Naive thymus-derived CD4-positive, alpha-beta T cell (primary cell): Measurements from ENCODE around the gene DDX1. TPM values are rescaled to one million over a fixed set of nuclear protein-coding genes. Genes with fewer than 3 reads are reported as not detected.

Experiments
- ATAC-seq: fragments of 150-1000 bp; cut with Tn5 transposase; 2 replicates; pipeline ENCODE4 v1.10.0; 2021; ENCODE audit warnings: mild to moderate bottlenecking, moderate library complexity
- CTCF ChIA-PET: fragments of 350-600 bp; sonication (Branson Sonifier 250); formaldehyde crosslinking; loops from one replicate; lab custom pipeline; 2021; ENCODE audit warnings: antibody characterized with exemption; lab: Charles Lee
- POLR2A ChIA-PET: fragments of 350-600 bp; sonication (Branson Sonifier 250); formaldehyde crosslinking; loops from one replicate; lab custom pipeline; 2021; ENCODE audit warnings: antibody characterized with exemption, inconsistent platforms; lab: Charles Lee
- DNase-seq, 9 donors: peaks; one replicate each; pipeline versions ENCODE4 v3.0.0 to v3.0.0-alpha.2; 2020 to 2022; ENCODE audit warnings: mixed read lengths in 1 of 9
- H3K27ac ChIP-seq: one replicate; pipeline ENCODE4 v1.7.0; 2013; ENCODE audit warnings: mild to moderate bottlenecking, low read depth, low read length, moderate library complexity
- H3K27me3 ChIP-seq, 2 donors: one replicate each; pipeline ENCODE4 v1.7.0; 2013; ENCODE audit warnings: low read length in 2 of 2, mild to moderate bottlenecking in 2 of 2, moderate library complexity in 2 of 2; ENCODE audit not compliant: control insufficient read depth in 2 of 2, insufficient read depth in 2 of 2
- H3K36me3 ChIP-seq, 3 experiments: 1 replicate in 2 of 3; 2 replicates in 1 of 3; pipeline ENCODE4 v1.7.0; 2013; ENCODE audit warnings: low read length in 3 of 3, mild to moderate bottlenecking in 3 of 3, moderate library complexity in 1 of 3; ENCODE audit not compliant: insufficient read depth in 3 of 3, control insufficient read depth in 2 of 3
- H3K4me1 ChIP-seq, 2 donors: one replicate each; pipeline ENCODE4 v1.7.0; 2013; ENCODE audit warnings: low read length in 2 of 2, mild to moderate bottlenecking in 2 of 2, moderate library complexity in 1 of 2; ENCODE audit not compliant: control insufficient read depth in 2 of 2, insufficient read depth in 2 of 2
- H3K4me3 ChIP-seq: 2 replicates; pipeline ENCODE4 v1.7.0; 2013; ENCODE audit warnings: mild to moderate bottlenecking, low read length
- H3K9me3 ChIP-seq, 3 experiments: 1 replicate in 2 of 3; 2 replicates in 1 of 3; pipeline ENCODE4 v1.7.0; 2013; ENCODE audit warnings: low read length in 3 of 3; ENCODE audit not compliant: control insufficient read depth in 2 of 3
- H3K27ac Mint-ChIP-seq, 9 donors: one replicate each; pipeline ENCODE4 v1.8.0; 2020 to 2022; ENCODE audit warnings: mixed read lengths in 9 of 9, mild to moderate bottlenecking in 8 of 9, moderate library complexity in 5 of 9, inconsistent platforms in 2 of 9
- H3K27me3 Mint-ChIP-seq, 5 donors: one replicate each; pipeline ENCODE4 v1.8.0; 2021 to 2022; ENCODE audit warnings: mixed read lengths in 5 of 5, mild to moderate bottlenecking in 1 of 5
- H3K36me3 Mint-ChIP-seq, 5 donors: one replicate each; pipeline ENCODE4 v1.8.0; 2020 to 2022; ENCODE audit warnings: mixed read lengths in 5 of 5, mild to moderate bottlenecking in 3 of 5, inconsistent platforms in 1 of 5
- H3K4me1 Mint-ChIP-seq, 7 donors: one replicate each; pipeline ENCODE4 v1.8.0; 2020 to 2022; ENCODE audit warnings: mixed read lengths in 7 of 7, mild to moderate bottlenecking in 3 of 7, inconsistent platforms in 1 of 7
- H3K4me3 Mint-ChIP-seq, 10 donors: one replicate each; pipeline ENCODE4 v1.8.0; 2020 to 2022; ENCODE audit warnings: mild to moderate bottlenecking in 10 of 10, mixed read lengths in 10 of 10, moderate library complexity in 6 of 10, inconsistent platforms in 2 of 10
- H3K9me3 Mint-ChIP-seq, 11 donors: one replicate each; pipeline ENCODE4 v1.8.0; 2020 to 2022; ENCODE audit warnings: mixed read lengths in 11 of 11, mild to moderate bottlenecking in 4 of 11, inconsistent platforms in 1 of 11, moderate library complexity in 1 of 11
- intact Hi-C, 2 donors: fragments of 100-400 bp; cut with micrococcal nuclease; formaldehyde crosslinking; loops; one replicate each; pipeline ENCODE4 v1.15.1; 2023
- polyA plus RNA-seq, 2 donors: library from polyadenylated mRNA; unstranded; fragments of 300-500 nt; fragmentation: Illumina TruSeq; gene quantifications; one replicate each; pipeline ENCODE4 v1.2.3, GENCODE V29; 2021
- total RNA-seq, 6 experiments: library from RNA in 5 of 6; stranded (reverse) in 5 of 6; gene quantifications; 1 replicate in 5 of 6; 2 replicates in 1 of 6; pipeline ENCODE4 v1.2.3 and lab custom pipeline; 2021 to 2026

The DDX1 gene
- total and polyA plus RNA-seq, 7 experiments from 2014 or later = 30.2 to 75.7 (median 58.0) TPM

DNA sequence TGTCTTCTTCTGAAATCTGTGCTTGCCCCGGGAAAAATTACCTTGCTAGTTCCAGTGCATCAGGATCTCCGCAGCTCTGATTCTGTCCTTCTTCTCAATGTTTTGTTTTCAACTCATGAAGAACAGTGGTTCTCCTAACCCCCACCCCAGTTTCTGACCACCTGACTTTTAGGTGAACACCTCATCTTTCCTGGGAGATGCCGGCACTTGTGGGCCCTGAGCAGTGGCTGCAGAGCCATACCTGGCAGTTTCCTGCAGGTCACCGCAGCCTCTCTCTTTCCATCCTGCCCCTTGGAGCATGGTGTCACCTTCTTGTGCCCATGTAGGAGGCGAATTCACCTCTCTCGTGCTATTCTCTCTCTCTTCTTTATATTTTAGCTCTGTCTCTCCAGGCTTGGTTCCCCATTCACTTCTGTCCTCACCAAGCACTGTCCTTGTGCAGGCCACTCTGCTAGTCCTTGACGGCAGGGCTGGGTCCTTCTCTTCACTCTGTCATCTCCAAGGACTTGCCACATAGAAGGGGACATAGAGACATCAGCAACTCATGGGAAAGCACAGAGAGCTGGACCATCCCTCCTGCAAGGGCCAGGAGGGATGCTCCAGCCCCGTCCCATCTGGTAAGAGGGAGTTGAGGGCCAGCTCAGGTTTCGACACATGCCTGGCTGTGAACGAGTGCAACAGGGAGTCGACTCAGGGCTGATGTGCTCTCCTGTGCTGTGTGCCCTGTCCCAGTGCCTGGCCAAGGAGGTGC is 59.1 kb downstream of the DDX1 start:
- Histone ChIP-seq H3K4me1 (no peaks in the 10 kb centered on the region), H3K27me3 (no peaks in the 10 kb centered on the region), H3K27ac (no peak overlapping the region), H3K9me3 (no peaks in the 10 kb centered on the region), H3K4me3 (no peak overlapping the region), H3K36me3 (no peaks in the 10 kb centered on the region)
- H3K36me3 Mint-ChIP-seq = no peaks in the 10 kb centered on the region
- peaks cover 0 to 7% (median 0%) of the 10 kb centered on the region in 5 donors for H3K27me3 Mint-ChIP-seq
- no peaks in the 10 kb centered on the region for H3K9me3 Mint-ChIP-seq
- ATAC-seq = no peak
- POLR2A ChIA-PET = no interaction called here
- H3K4me1 Mint-ChIP-seq = peaks cover 0 to 2% (median 0%) of the 10 kb centered on the region in 7 donors
- CTCF ChIA-PET = no interaction called here
- intact Hi-C loops = no loop called here
- H3K4me3 Mint-ChIP-seq = no peak overlapping the region
- DNase-seq = no peak
- H3K27ac Mint-ChIP-seq = no peak overlapping the region

DNA sequence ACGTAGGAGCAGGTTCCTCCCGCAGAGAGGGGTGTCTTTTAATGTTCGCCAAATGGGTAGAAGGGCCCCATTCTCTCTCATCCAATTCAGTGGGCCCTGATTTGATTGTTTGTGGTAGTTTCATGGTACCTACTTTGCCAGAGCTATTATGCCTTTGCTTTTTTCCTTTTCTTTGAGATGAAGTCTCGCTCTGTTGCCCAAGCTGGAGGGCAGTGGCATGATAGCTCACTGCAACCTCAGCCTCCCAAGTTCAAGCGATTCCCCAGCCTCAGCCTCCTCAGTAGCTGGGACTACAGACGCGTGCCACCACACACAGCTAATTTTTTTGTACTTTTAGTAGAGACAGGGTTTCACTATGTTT is 59.7 kb downstream of the DDX1 start:
- H3K27me3 ChIP-seq = no peaks in the 10 kb centered on the region
- no peak overlapping the region for H3K27ac ChIP-seq
- peaks cover 0 to 2% (median 0%) of the 10 kb centered on the region in 7 donors for H3K4me1 Mint-ChIP-seq
- no peaks in the 10 kb centered on the region for H3K4me1 ChIP-seq
- no peaks in the 10 kb centered on the region for H3K36me3 Mint-ChIP-seq
- H3K27ac Mint-ChIP-seq = no peak overlapping the region
- no peak overlapping the region for H3K4me3 ChIP-seq
- DNase-seq (no peak), ATAC-seq (no peak)
- intact Hi-C loops = no loop called here
- POLR2A ChIA-PET = no interaction called here
- CTCF ChIA-PET = no interaction called here
- no peaks in the 10 kb centered on the region for H3K9me3 ChIP-seq
- H3K9me3 Mint-ChIP-seq = no peaks in the 10 kb centered on the region
- peaks cover 0 to 7% (median 0%) of the 10 kb centered on the region in 5 donors for H3K27me3 Mint-ChIP-seq
- H3K4me3 Mint-ChIP-seq = no peak overlapping the region
- H3K36me3 ChIP-seq = no peaks in the 10 kb centered on the region

DNA sequence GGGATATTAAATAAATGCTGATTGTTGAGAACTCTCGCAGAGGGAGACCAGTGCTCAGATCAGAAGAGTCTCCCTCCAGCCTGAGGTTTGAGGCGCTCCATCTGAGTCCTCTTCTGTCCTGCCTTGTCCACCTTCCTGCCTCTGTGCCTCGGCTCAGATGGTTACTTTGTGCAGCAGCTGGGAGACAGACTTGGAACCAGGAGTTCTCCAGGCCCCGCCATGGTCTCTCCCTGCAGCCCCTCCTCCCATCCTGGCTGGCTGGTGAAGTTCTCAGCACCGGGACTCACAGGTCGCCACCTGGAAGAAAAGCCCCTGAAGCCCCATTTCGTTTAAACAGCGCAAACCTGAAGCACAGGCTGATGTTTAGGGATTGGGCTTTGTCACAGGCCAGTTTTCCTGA is 60.6 kb downstream of the DDX1 start:
- ATAC-seq (no peak), DNase-seq (no peak)
- H3K27me3 ChIP-seq = no peaks in the 10 kb centered on the region
- H3K36me3 ChIP-seq = no peaks in the 10 kb centered on the region
- Mint-ChIP-seq H3K27me3 (peaks cover 0 to 7% (median 0%) of the 10 kb centered on the region in 5 donors), H3K27ac (no peak overlapping the region), H3K9me3 (no peaks in the 10 kb centered on the region), H3K36me3 (no peaks in the 10 kb centered on the region), H3K4me1 (peaks cover 0 to 2% (median 0%) of the 10 kb centered on the region in 7 donors), H3K4me3 (no peak overlapping the region)
- ChIA-PET POLR2A (no interaction called here), CTCF (no interaction called here)
- no peaks in the 10 kb centered on the region for H3K9me3 ChIP-seq
- intact Hi-C loops = no loop called here
- no peaks in the 10 kb centered on the region for H3K4me1 ChIP-seq
- no peak overlapping the region for H3K27ac ChIP-seq
- H3K4me3 ChIP-seq = no peak overlapping the region

DNA sequence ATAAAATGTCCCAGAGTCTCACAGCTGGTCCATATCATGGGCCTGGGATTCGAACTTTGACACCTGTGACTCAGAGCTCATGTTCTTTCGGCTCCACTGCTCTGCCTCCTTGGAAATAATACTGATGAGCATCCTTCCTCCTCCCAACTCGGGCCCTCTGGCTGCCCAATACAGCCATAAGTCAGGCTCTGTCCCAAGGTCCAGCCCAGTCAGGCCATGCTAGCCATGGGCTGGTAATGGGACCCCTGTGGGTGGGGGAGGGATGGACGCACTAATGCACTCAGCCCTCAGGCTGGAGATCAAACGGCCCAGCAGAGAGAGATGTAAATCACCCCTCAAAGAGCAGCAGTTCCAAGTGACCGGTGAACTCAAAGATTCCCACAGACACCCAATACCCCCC is 61.1 kb downstream of the DDX1 start:
- ATAC-seq = no peak

DNA sequence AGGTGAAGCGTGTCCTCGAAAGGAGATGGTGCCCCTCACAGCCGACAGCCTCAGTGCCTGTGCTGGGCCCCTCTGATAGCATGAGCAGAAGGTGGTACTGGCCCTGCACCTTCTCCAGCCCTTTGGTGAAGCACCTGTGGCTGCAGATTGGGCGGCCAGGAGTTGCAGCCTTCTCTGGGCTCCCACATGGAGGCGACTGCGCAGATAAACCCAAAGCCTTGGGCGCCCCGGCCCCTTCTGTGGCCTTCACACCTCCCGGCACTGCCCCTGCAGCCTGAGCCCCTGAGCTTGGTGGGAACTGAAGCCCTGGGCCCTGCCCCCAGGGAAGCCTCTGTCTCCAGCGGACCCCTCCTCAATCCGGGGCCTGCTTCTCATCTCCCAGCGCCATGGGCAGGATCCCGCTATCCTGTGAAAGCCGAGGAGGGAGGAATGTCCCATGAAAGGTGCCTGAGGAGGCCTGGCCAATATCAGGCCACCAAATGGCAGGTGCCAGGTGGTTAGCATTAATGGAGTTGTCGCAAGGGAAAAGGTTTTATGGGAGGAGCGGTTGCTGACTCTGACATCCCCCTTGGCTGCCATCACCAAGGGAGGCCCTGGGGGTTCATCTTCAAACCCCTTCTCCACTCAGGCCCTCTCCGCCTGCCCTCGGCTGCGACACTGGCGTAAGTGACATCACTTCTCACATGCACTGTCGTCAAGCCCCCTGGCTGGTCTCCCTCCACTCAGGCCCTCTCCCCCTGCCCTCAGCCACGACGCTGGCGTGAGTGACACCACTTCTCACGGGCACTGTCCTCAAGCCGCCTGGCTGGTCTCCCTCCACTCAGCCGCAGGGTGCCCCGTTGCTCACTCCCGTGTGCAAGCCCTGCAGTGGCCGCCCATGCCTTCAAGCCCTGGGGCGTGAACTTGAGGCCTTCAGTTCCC is 62.4 kb downstream of the DDX1 start:
- Mint-ChIP-seq H3K27ac (no peak overlapping the region), H3K4me3 (no peak overlapping the region), H3K27me3 (peaks cover 0 to 7% (median 0%) of the 10 kb centered on the region in 5 donors), H3K9me3 (peaks cover 0 to 4% (median 0%) of the 10 kb centered on the region in 11 donors), H3K36me3 (peaks cover 0 to 4% (median 0%) of the 10 kb centered on the region in 5 donors), H3K4me1 (no peaks in the 10 kb centered on the region)
- DNase-seq (no peak), ATAC-seq (no peak)
- Histone ChIP-seq H3K27ac (no peak overlapping the region), H3K4me1 (no peaks in the 10 kb centered on the region), H3K9me3 (no peaks in the 10 kb centered on the region), H3K4me3 (no peak overlapping the region), H3K27me3 (no peaks in the 10 kb centered on the region), H3K36me3 (no peaks in the 10 kb centered on the region)
- POLR2A ChIA-PET = no interaction called here
- intact Hi-C loops = no loop called here
- CTCF ChIA-PET = no interaction called here

More for the DNA sequence above, 61.1 kb downstream of the DDX1 start:
- peaks cover 0 to 2% (median 0%) of the 10 kb centered on the region in 7 donors for H3K4me1 Mint-ChIP-seq
- CTCF ChIA-PET = no interaction called here
- no peak overlapping the region for H3K27ac ChIP-seq
- no peaks in the 10 kb centered on the region for H3K36me3 ChIP-seq
- intact Hi-C loops = no loop called here
- H3K9me3 Mint-ChIP-seq = no peaks in the 10 kb centered on the region
- H3K27ac Mint-ChIP-seq = no peak overlapping the region
- no peaks in the 10 kb centered on the region for H3K9me3 ChIP-seq
- no peaks in the 10 kb centered on the region for H3K36me3 Mint-ChIP-seq
- peaks cover 0 to 7% (median 0%) of the 10 kb centered on the region in 5 donors for H3K27me3 Mint-ChIP-seq
- no peaks in the 10 kb centered on the region for H3K27me3 ChIP-seq
- H3K4me3 ChIP-seq = no peak overlapping the region
- no peaks in the 10 kb centered on the region for H3K4me1 ChIP-seq
- POLR2A ChIA-PET = no interaction called here
- DNase-seq = no peak
- H3K4me3 Mint-ChIP-seq = no peak overlapping the region

DNA sequence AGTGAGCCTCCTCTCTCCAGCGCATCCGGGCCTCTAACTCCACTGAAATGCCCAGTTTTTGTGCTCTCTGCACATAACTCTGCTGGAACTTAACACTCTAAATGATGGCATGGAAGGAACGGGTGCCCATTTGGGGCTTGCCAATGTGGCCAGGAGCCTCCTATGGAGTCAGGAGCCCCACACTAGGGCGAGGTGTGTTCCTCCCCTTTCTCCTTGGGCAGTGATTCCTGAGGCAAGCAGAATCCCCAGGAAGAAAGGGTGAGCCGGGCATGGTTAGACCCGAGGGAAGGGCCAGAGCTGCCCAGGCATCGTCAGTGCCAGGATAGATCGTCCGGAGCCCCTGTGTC is 63.0 kb downstream of the DDX1 start:
- Mint-ChIP-seq H3K27ac (no peak overlapping the region), H3K36me3 (peaks cover 0 to 4% (median 0%) of the 10 kb centered on the region in 5 donors), H3K4me1 (no peaks in the 10 kb centered on the region), H3K4me3 (no peak overlapping the region), H3K9me3 (peaks cover 0 to 5% (median 0%) of the 10 kb centered on the region in 11 donors), H3K27me3 (peaks cover 0 to 7% (median 0%) of the 10 kb centered on the region in 5 donors)
- DNase-seq (no peak), ATAC-seq (no peak)
- Histone ChIP-seq H3K4me1 (no peaks in the 10 kb centered on the region), H3K27ac (no peak overlapping the region), H3K4me3 (no peak overlapping the region), H3K27me3 (no peaks in the 10 kb centered on the region), H3K36me3 (no peaks in the 10 kb centered on the region), H3K9me3 (no peaks in the 10 kb centered on the region)
- intact Hi-C loops = no loop called here
- CTCF ChIA-PET = no interaction called here
- POLR2A ChIA-PET = no interaction called here
